ENCODE measurements around the gene NCOA1.
"Not testable (repeated sequence)": the region's sequence is repeated elsewhere in the genome, so short reads cannot be mapped to it uniquely, and the experiment has no call there.

Gene NCOA1

GRCh38 chr2:24576146-24576545 lies 85.1 kb downstream of the NCOA1 start:
- TF ChIP-seq CTCF (IDR thresholded peaks at IDR 0.05; ENCODE audit: poor library complexity, severe bottlenecking) = no peak
- Histone ChIP-seq H3K9me3 (ENCODE audit: severe bottlenecking) (no peaks in the 10 kb centered on the region), H3K27me3 (ENCODE audit: insufficient read depth, poor library complexity, severe bottlenecking) (no peaks in the 10 kb centered on the region), H3K27ac (ENCODE audit: poor library complexity, severe bottlenecking) (no peak overlapping the region), H3K4me1 (ENCODE audit: insufficient read depth, poor library complexity, severe bottlenecking) (no peaks in the 10 kb centered on the region), H3K36me3 (ENCODE audit: low read depth) (no peaks in the 10 kb centered on the region), H3K4me3 (ENCODE audit: severe bottlenecking) (no peak overlapping the region)
- DNase-seq (ENCODE audit: low spot score) (no peak), ATAC-seq (ENCODE audit: low read depth) (no peak)

- no peak for ATAC-seq (ENCODE audit: low read depth)
- H3K4me1 ChIP-seq (ENCODE audit: insufficient read depth, poor library complexity, severe bottlenecking) = no peaks in the 10 kb centered on the region
Measured at GRCh38 chr2:24576617-24577016, 85.6 kb downstream of the NCOA1 start.

GRCh38 chr2:24577481-24577880 lies 86.4 kb downstream of the NCOA1 start:
- Histone ChIP-seq H3K4me3 (ENCODE audit: severe bottlenecking) (no peak overlapping the region), H3K4me1 (ENCODE audit: insufficient read depth, poor library complexity, severe bottlenecking) (no peaks in the 10 kb centered on the region), H3K27me3 (ENCODE audit: insufficient read depth, poor library complexity, severe bottlenecking) (no peaks in the 10 kb centered on the region), H3K9me3 (ENCODE audit: severe bottlenecking) (no peaks in the 10 kb centered on the region), H3K36me3 (ENCODE audit: low read depth) (no peaks in the 10 kb centered on the region), H3K27ac (ENCODE audit: poor library complexity, severe bottlenecking) (no peak overlapping the region)
- ATAC-seq (ENCODE audit: low read depth) = no peak
- no peak for TF ChIP-seq CTCF (IDR thresholded peaks at IDR 0.05; ENCODE audit: poor library complexity, severe bottlenecking)
- DNase-seq (ENCODE audit: low spot score) = no peak

More at GRCh38 chr2:24576617-24577016, 85.6 kb downstream of the NCOA1 start:
- H3K4me3 ChIP-seq (ENCODE audit: severe bottlenecking) = no peak overlapping the region
- TF ChIP-seq CTCF (IDR thresholded peaks at IDR 0.05; ENCODE audit: poor library complexity, severe bottlenecking) = no peak
- H3K27me3 ChIP-seq (ENCODE audit: insufficient read depth, poor library complexity, severe bottlenecking) = no peaks in the 10 kb centered on the region
- H3K9me3 ChIP-seq (ENCODE audit: severe bottlenecking) = no peaks in the 10 kb centered on the region
- H3K27ac ChIP-seq (ENCODE audit: poor library complexity, severe bottlenecking) = no peak overlapping the region
- DNase-seq (ENCODE audit: low spot score) = no peak
- H3K36me3 ChIP-seq (ENCODE audit: low read depth) = no peaks in the 10 kb centered on the region

GRCh38 chr2:24579053-24579803 lies 88.2 kb downstream of the NCOA1 start:
- Histone ChIP-seq H3K27me3 (ENCODE audit: insufficient read depth, poor library complexity, severe bottlenecking) (no peaks in the 10 kb centered on the region), H3K27ac (ENCODE audit: poor library complexity, severe bottlenecking) (no peak overlapping the region), H3K4me3 (ENCODE audit: severe bottlenecking) (no peak overlapping the region), H3K36me3 (ENCODE audit: low read depth) (no peaks in the 10 kb centered on the region), H3K9me3 (ENCODE audit: severe bottlenecking) (no peaks in the 10 kb centered on the region), H3K4me1 (ENCODE audit: insufficient read depth, poor library complexity, severe bottlenecking) (no peaks in the 10 kb centered on the region)
- ATAC-seq (ENCODE audit: low read depth) (no peak), DNase-seq (ENCODE audit: low spot score) (no peak)
- TF ChIP-seq CTCF (IDR thresholded peaks at IDR 0.05; ENCODE audit: poor library complexity, severe bottlenecking) = no peak

GRCh38 chr2:24580561-24580960 lies 89.5 kb downstream of the NCOA1 start:
- ATAC-seq (ENCODE audit: low read depth) (no peak), DNase-seq (ENCODE audit: low spot score) (no peak)
- Histone ChIP-seq H3K4me3 (ENCODE audit: severe bottlenecking) (no peak overlapping the region), H3K36me3 (ENCODE audit: low read depth) (no peaks in the 10 kb centered on the region), H3K9me3 (ENCODE audit: severe bottlenecking) (no peaks in the 10 kb centered on the region), H3K27me3 (ENCODE audit: insufficient read depth, poor library complexity, severe bottlenecking) (no peaks in the 10 kb centered on the region), H3K27ac (ENCODE audit: poor library complexity, severe bottlenecking) (no peak overlapping the region), H3K4me1 (ENCODE audit: insufficient read depth, poor library complexity, severe bottlenecking) (no peaks in the 10 kb centered on the region)
- no peak for TF ChIP-seq CTCF (IDR thresholded peaks at IDR 0.05; ENCODE audit: poor library complexity, severe bottlenecking)

- H3K4me3 ChIP-seq (ENCODE audit: severe bottlenecking); ATAC-seq (ENCODE audit: low read depth); H3K4me1 ChIP-seq (ENCODE audit: insufficient read depth, poor library complexity, severe bottlenecking); H3K9me3 ChIP-seq (ENCODE audit: severe bottlenecking); H3K36me3 ChIP-seq (ENCODE audit: low read depth); DNase-seq (ENCODE audit: low spot score); H3K27ac ChIP-seq (ENCODE audit: poor library complexity, severe bottlenecking); H3K27me3 ChIP-seq (ENCODE audit: insufficient read depth, poor library complexity, severe bottlenecking): not testable (repeated sequence)
Measured at GRCh38 chr2:24581971-24582370, 90.9 kb downstream of the NCOA1 start.

Measured in RWPE2 (cell line).